NCI-H526 treated with DMSO at 0.1 percent for 48 hours (cell line): ENCODE measurements around the gene CD19.
"Not testable (repeated sequence)": the region's sequence is repeated elsewhere in the genome, so short reads cannot be mapped to it uniquely, and the experiment has no call there.

Experiments used
- DNase-seq: peaks from one replicate; lab custom pipeline; 2025; lab: John Stamatoyannopoulos, UW

Gene CD19

DNA sequence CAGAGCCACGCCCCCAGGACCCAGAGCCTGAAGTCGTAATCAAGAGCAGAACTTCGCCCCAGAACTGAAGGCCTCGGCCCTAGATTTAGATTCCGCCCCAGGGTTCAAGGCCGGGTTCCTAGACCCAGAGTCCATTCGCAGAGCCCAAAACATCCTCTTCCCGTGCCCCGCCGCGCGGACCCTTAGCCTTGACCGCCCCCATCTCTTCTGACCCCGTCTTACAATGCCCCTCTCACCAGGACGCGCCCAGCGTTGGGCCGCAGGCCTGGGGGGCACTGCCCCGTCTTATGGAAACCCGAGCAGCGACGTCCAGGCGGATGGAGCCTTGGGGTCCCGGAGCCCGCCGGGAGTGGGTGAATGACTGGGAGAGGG, 5.0 kb downstream of the CD19 start:
- no peak for DNase-seq

DNA sequence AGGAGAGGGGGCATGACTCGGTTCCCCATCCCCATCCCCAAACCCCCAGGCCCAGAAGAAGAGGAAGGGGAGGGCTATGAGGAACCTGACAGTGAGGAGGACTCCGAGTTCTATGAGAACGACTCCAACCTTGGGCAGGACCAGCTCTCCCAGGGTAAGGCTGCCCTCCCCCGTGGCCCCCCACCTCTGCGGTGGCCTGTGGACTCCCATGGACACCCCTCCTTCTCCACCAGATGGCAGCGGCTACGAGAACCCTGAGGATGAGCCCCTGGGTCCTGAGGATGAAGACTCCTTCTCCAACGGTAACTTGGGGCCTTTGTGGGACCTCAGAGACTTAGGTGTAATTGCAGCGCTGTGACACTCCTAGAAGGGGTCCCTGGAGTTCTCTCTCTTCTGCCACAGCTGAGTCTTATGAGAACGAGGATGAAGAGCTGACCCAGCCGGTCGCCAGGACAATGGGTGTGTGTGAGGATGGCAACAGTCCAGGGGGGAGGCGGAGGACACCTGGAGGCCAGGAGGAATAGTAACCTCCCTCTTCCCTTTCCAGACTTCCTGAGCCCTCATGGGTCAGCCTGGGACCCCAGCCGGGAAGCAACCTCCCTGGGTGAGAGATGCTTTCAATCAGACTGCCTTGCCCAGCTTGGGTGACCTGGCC, 5.6 kb downstream of the CD19 start:
- DNase-seq, result no peak

DNA sequence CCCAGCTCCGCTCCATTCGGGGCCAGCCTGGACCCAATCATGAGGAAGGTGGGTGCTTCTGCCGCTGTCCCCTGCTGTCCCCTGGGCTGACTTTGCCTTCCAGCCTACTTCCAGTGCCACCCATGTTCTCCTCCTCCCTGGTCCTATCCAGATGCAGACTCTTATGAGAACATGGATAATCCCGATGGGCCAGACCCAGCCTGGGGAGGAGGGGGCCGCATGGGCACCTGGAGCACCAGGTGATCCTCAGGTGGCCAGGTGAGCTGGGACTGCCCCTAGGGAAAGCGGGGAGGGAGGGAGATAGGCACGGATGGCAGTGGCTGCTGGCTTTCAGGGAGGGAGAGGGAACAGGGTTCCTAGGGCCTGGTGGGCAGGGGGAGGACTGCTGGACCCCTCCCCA, 7.0 kb downstream of the CD19 start:
- no peak for DNase-seq

DNA sequence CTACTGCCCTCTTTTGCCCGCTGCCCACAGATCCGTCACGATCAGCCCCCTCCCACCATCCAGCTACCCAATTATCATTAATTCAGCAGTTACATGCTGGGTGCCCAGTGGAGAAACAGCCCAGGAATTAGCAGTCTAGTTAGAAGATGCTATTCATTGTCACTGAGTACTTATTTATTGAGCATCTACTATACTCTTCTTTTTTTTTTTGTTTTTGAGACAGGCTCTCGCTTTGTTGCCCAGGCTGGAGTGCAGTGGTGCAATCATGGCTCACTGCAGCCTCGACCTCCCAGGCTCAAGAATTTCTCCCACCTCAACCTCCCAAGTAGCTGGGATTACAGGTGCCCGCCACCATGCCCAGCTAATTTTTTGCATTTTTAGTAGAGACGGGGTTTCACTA, 8.1 kb downstream of the CD19 start:
- not testable (repeated sequence) for DNase-seq

DNA sequence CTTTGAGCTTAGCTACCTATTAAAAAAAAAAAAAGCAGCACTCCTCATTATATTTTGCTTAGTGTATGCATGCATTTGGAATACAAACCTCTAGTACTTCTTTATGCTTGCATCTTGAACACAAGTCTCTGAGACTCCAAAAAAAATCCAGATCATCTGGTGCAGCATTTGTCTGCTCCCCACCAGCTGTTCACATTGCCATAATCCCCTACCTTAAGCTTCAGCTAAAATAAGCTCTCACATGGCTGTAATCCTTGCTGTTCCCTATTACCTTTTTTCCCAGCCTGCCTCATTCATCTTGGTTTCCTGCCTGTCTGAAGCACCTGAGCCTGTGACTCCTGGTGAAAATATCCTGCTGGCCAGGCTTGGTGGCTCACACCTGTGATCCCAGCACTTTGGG, 11.5 kb downstream of the CD19 start:
- DNase-seq, result no peak

DNA sequence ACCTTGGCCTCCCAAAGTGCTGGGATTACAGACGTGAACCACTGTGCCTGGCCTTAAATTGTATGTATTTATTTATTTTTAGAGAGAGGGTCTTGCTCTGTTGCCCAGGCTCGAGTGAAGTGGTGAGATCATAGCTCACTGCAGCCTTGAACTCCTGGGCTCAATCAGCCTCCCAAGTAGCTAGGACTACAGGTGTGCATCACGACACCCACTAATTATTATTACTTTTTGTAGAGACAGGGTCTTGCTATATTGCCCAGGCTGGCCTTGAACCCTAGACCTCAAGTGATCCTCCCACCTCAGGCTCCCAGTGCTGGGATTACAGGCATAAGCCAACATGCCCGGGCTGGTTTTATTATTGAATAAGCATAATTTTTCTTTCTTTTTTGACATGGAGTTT, 14.9 kb downstream of the CD19 start:
- no peak for DNase-seq

DNA sequence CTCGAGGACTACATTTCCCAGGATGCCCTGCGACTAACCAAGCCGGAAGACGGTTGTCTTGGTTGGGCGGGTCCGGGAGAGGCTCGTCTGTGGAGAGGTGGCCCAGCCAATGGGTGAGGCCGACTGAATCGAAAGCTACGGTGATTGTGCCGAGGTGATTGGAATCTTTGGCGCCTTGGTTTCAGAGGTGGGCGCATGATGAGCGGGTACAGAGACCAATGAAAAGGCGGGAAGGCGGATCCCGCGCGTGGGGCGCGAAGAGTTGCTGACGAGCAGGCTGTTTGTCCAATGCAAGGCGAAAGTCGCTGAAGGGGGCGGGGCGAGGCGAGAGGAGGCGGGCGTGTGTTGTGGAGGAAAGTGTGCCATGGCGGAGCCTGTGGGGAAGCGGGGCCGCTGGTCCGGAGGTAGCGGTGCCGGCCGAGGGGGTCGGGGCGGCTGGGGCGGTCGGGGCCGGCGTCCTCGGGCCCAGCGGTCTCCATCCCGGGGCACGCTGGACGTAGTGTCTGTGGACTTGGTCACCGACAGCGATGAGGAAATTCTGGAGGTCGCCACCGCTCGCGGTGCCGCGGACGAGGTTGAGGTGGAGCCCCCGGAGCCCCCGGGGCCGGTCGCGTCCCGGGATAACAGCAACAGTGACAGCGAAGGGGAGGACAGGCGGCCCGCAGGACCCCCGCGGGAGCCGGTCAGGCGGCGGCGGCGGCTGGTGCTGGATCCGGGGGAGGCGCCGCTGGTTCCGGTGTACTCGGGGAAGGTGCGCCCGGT, 19.1 kb downstream of the CD19 start, which contains the start of gene NFATC2IP:
Gene NFATC2IP (plus strand): TSS at position 290 of the 762 bp plus-strand sequence. CDS start 75 bp downstream, at position 365.
- DNase-seq, result peak; percentile 99

DNA sequence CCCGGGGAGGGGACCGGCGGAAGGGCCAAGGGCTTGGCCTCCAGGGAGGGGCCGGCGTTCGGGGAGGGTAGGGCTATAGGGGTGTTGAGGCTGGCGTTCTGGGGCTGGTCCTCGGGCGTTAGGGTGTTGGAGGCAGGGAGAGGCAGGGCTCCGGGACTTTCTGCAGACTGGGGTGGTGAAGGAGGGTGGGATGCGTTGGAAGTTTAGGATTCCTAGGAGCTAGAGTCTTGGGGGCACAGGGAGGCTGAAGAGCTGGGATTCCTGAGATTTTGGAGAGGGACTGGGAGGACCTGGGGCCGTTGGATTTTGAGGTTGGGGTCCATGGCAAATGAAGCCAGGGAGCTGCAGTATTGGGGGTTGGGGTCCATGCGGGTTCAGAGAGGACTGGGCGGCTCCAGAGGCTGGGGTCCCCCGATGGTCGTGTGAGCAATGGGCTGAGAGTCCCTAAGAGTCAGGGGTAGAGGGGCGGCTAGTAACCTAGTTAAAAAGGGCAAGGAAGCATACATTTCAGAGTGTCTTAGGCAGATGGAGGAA, 19.7 kb downstream of the CD19 start:
- no peak for DNase-seq

DNA sequence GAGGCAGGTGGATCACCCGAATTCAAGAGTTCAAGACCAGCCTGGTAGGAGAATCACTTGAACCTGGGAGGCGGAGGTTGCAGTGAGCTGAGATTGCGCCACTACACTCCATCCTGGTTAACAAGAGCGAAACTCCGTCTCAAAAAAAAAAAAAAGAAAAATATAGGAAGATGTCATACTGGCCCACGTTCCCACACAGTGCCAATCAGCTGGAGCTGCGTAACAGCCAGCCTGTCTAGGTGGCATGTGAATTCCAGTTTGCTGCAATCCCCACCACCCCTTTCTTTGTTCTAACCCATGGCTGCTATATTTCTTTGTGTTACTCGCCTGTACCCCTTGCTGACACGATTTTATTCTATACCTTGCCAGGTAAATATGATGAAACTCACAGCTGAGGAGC, 26.4 kb downstream of the CD19 start:
- no peak for DNase-seq

DNA sequence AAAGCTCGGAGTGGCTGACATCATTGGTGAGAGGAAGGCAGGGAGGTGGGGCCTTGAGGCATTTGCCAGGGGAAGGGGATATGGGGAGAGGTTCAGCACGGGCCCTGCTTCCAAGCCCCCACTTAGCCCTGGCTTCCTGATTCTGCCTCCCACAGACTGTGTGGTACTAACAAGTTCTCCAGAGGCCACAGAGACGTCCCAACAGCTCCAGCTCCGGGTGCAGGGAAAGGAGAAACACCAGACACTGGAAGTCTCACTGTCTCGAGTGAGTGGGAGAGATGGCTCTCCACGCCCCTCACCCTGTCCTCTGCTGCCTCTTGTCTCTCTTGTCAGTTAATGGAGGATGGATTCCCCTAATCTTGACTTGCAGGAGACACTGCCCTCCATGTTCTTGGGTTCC, 27.1 kb downstream of the CD19 start:
- DNase-seq, result no peak

DNA sequence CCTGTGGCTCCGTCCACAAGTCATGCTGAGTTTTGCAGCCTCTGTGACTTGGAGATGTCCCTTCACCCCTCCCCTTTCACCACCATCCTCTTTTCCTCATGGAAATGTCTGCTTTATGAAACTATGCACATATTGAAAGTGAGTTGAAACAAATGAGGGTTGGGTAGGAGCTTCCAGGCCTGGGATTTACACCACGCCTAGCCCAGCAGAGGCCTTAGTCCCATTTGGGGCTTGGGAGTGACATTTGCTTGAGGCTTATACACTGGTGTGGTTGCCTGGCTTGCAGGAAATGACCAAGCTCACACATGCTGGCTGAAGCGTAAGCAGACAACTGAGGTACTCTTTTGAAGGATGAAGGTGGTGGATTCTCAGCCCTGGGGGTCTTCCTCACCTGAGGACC, 32.3 kb downstream of the CD19 start:
- DNase-seq, result no peak

DNA sequence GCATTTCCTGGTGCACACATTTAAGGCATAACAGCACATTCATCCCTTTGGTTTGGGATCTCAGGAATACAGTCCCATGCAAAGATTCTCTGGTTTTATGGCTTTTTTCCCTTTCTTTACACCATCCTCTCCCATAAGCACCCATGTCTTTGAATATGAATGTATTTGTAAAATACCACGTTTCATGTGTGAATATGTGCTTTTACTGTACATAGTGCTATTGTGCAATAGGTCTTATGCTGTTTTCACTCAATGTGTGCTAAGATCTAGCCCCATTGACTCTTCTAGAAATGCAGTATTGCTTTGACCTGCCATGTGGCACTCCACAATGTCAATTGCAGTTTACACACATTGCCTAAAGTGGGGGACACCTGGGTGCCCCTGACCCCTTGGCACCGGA, 32.7 kb downstream of the CD19 start:
- no peak for DNase-seq

DNA sequence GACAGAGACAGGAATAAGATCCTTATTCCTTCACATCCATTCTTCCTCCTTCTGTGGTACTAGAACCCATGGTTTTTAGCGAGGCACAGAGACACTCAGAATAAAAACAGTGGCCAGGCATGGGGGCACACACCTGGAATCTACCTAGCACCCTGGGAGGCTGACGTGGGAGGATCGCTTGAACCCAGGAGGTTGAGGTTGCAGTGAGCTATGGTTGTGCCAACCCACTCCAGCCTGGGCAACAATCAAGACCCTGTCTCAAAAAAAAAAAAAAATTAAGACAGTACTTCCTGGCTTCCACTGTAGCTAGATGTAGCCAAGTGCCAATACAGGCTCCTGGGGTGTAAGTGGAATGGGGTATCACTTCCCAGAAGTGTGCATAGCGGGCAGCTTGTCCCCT, 35.4 kb downstream of the CD19 start:
- no peak for DNase-seq

DNA sequence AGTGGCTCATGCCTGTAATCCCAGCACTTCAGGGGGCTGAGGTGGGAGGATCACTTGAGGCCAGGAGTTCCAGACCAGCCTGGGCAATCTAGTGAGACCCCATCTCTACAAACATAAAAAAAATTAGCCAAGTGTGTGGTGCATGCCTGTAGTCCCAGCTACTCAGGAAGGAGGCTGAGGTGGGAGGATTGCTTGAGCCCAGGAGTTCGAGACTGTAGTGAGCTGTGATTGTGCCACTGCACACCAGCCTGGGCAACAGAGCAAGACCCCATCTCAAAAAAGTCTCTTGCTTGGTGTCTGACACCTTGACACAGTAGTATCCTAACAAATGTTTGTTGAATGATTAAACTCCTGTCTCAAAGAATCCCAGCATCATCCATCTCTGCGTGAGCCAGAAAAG, 37.9 kb downstream of the CD19 start:
- DNase-seq, result not testable (repeated sequence)

DNA sequence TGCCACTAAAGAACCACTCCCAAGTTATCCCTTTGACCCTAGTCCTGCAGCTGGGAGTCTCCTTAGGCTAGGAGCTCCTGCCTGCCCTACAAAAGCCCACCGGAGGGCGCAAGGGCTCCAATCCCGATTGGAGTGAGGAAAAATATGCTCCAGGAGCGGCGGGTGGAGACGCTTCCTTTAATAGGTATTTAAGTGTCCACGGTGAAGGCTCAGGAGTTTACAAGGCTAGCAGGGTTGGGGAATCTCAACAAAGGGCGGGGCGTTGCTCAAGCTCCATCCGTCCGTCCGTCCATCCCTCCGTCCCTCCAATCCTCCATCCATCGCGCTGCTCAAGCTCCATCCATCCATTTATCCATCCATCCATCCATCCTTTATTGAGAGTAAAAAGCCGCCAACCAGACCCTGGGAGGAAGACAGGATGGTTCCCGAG, 42.3 kb downstream of the CD19 start:
- peak; percentile 18 for DNase-seq

DNA sequence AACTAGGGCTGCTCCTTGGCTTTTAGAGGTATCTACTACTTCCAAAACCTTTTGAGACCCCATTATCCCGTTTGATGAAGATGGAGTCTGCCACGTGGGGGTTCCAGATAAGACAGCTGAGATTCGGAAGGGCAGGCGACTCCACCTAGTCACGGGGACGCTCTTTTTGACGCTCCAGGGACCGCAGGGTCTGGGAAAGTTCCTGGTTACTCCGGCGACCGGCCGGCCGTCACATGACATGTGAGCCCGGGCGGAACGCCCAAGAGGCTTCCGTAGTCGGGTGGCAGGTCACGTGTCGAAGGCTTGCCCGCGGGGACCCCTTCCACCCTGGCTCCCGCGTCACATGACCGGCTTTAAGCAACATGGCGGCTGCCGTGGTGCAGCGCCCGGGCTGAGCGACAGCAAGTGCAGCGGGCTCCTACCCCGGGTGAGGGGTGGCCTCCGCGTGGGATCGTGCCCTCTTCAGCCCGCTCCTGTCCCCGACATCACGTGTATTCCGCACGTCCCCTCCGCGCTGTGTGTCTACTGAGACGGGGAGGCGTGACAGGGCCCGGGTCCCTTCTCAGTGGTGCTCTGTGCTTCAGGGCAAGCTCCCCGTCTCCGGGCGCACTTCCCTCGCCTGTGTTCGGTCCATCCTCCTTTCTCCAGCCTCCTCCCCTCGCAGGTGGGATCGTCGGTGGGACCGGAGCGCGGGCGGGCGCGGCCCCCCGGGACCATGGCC, 42.8 kb downstream of the CD19 start, which contains the start of gene SPNS1:
Gene SPNS1 (plus strand): TSS at position 342 of the 721 bp plus-strand sequence. CDS start 374 bp downstream, at position 716.
- DNase-seq, result peak; percentile 80

DNA sequence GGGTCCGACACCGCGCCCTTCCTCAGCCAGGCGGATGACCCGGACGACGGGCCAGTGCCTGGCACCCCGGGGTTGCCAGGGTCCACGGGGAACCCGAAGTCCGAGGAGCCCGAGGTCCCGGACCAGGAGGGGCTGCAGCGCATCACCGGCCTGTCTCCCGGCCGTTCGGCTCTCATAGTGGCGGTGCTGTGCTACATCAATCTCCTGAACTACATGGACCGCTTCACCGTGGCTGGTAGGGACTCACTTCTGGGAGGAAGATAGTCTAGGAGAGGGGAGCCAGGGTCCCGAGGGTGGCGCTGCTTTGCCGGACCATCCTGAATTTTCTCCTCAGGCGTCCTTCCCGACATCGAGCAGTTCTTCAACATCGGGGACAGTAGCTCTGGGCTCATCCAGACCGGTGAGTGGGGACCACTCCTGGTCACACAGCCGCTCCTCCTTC, 43.4 kb downstream of the CD19 start:
- DNase-seq, result no peak

DNA sequence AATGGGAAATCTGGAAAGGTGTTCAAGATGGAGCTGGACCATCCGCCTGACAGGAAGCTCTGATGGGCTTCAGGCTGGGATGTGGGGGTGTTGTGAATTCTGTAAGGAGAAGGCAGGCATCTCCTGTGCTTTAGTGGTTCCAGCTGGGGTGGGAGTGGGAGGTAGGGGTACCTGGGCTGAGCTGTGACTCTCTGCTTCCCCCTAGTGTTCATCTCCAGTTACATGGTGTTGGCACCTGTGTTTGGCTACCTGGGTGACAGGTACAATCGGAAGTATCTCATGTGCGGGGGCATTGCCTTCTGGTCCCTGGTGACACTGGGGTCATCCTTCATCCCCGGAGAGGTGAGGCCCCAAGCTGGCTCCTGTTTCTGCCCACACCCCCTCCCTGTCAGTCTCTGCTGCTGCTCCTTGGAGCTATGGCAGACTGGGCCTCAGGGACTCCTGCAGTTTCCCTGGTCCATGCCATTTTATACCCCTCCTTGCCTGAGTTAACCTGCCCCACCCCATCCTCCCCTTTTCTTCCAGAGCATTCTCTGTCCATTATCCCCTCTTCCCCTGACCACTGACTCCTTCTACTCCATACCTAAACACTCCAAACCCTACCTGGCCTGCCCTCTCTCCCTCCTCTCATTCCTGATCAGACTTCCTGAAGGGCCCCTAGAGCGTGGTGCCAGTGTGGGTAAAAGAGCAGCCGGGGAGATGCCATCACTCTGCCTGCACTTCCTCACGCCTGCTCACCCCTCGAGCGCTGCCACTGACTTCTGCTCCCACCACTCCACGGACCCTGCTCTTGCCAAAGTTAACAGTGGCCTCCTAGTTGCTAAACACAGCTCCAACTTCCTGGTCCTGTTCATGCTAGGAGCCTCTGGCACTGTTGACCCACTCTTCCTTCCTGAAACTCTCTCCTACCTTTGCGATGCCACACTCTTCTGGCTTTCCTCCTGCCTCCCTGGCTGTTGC, 46.2 kb downstream of the CD19 start:
- peak; percentile 5 for DNase-seq

DNA sequence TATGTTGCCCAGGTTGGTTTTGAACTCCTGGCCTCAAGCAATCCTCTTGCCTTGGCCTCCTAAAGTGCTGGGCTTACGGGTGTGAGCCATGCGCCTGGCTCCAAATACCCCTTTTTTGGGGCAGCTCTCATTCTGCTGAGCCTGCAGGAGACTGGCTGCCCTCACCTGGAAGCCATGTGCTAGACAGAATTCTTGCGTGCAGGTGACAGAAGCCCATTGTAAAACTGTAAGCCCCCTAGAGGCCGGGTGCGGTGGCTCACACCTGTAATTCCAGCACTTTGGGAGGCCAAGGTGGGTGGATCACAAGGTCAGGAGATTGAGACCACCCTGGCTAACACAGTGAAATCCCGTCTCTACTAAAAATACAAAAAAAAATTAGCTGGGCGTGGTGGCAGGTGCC, 48.6 kb downstream of the CD19 start:
- DNase-seq, result not testable (repeated sequence)

DNA sequence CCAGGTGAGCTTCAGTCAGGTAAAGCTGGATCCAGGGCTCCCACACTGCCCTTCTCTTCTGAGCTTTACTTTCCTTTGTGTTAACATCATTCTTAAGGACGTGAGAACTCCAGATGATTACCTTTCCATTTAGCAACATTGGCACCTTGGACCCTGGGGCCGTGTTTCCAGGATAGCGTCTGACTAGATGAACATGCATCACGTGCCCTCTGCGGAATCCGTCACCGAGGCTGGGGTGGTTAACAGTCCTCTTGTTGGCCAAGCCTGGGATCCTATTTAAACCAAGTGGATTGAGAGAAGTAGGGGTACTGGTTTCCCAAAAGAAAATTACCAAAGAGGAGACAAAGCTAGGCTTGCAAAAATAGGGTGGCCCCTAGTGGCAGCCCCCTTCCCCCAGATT, 49.2 kb downstream of the CD19 start:
- no peak for DNase-seq

DNA sequence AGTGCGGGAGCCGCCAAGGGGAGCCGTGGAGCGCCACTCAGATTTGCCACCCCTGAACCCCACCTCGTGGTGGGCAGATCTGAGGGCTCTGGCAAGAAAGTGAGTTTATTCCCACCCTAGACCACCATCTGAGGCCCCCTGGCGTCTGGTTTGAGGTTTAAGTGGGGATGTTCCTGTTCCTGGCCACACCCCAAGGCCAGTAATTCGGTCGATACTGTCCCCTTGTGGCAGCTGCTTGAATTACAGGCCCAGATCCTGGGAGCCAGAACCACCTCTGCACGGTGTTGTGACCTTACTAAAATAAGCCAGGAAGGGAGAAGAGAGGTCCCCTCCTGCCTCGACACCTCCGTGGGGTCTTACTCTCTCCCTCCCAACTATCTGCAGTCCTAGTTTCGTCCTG, 49.7 kb downstream of the CD19 start:
- DNase-seq, result no peak
